NCI-H2107 treated with DMSO at 0.1 percent for 48 hours (cell line): ENCODE data around the gene CAMKMT.

Source experiments
- DNase-seq: peaks from one replicate; lab custom pipeline; 2025; ENCODE audit not compliant: unreplicated experiment; lab: John Stamatoyannopoulos, UW

The CAMKMT gene

DNA sequence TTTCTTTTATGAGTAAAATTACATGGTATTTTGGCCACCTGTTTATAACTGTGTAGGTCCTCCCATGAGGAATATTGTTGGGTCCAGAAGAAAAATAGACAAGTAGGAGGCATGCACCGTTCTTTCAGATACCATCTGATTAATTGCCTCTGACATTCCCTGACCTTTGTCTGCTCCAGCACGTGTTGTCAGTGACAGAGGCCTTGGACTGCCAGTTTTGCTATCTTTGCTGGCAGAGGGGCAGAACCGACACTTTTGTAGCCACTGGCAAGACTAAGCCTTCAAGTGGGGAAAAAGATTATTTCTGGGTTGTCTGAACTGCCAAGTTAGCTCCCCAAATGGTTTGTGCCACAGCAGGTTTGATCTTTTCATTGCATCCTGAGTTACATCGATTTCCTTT is 276.9 kb downstream of the CAMKMT start:
- no peak for DNase-seq

GRCh38 chr2:44639399-44639798 is 277.7 kb downstream of the CAMKMT start:
- no peak for DNase-seq

- no peak for DNase-seq
These were observed 280.5 kb downstream of the CAMKMT start for GRCh38 chr2:44642123-44642857.

GRCh38 chr2:44645937-44646336 is 284.2 kb downstream of the CAMKMT start:
- DNase-seq, result no peak

DNA sequence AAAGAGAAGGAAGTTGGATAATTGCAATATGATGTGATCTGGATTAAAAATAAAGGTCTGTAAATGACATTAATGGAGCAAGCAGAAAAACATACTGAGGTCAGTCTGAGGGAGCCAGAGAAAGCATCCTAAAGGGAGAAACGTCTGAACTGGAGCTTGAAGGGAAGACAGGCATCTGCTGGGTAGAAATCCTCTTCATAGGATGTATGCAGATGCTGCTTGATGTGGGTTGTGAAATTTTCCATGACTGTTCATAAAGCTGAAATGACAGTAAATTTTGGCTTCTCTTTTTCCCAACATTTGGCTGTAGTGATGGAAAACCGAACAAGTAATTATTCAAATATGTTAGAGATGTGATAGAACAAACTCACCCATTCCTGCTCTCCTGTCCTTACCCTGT is 287.6 kb downstream of the CAMKMT start:
- no peak for DNase-seq

- no peak for DNase-seq
These were observed 289.0 kb downstream of the CAMKMT start for GRCh38 chr2:44650796-44651195.

DNA sequence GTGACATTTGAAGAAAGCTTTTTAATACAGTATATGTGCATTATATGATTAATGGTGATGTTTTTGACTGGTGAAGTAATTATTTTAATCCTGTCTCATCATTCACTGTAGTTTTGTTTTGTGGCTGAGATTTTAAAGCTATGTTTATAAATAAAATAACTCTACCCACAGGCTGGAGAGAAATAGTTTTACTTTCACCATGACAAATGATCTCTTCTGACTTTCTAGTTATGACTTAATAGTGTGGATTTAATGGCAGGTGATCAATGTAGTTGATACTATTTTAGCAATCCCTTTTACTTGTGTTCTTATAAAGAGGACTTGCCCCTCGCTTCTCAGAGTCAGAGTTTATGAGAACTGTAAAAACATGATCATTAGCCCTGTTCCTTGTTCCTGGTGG is 290.2 kb downstream of the CAMKMT start:
- DNase-seq, result no peak

- no peak for DNase-seq
These were observed 291.0 kb downstream of the CAMKMT start for GRCh38 chr2:44652701-44653100.

DNA sequence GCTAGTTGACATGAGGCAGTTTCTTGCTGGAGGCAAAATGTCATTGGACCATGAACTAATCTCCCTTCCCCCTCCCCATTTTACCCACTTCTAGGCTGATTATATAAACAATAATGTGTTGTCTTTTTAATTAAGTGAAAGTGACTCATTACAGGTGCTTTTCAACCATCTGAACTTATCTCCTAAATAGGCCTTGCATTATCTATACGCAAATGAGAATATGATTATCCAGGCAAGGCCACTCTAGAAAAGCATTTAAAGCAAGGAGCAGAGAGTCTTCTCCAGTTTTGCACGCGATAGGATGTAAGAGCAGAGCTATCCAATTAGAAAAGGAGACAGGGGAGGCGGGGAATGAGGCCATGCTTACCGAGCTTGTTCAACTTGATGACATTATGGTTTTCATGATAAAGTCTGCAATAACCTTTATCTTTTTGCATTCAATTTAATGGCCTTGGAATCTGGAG is 293.7 kb downstream of the CAMKMT start:
- DNase-seq, result peak; percentile 17

DNA sequence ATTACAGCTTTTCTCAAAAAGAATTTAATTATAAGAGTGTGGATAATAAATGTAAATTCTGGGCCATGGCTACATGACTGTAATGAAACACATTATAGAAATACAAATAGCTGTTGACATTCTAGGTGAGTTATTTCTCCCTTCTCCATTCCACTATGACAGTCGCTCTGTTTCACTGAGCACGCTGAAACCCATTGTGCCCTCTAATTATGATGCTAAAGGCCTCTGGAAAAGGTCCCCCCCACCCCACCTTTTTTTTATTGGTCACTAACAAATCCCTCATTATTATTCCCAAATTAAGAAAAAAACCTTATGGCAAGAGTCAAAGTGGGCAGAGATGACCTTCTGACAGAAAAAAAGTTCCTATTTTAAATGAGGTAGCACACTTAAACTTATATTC is 294.7 kb downstream of the CAMKMT start:
- DNase-seq, result no peak

GRCh38 chr2:44663471-44664073 is 301.8 kb downstream of the CAMKMT start:
- no peak for DNase-seq

GRCh38 chr2:44668336-44668735 is 306.6 kb downstream of the CAMKMT start:
- DNase-seq, result no peak

- DNase-seq, result no peak
These were observed 309.5 kb downstream of the CAMKMT start for GRCh38 chr2:44671276-44671675.

- DNase-seq, result no peak
These were observed 310.2 kb downstream of the CAMKMT start for GRCh38 chr2:44671916-44672315.

GRCh38 chr2:44672431-44672830 is 310.7 kb downstream of the CAMKMT start:
- DNase-seq, result no peak

DNA sequence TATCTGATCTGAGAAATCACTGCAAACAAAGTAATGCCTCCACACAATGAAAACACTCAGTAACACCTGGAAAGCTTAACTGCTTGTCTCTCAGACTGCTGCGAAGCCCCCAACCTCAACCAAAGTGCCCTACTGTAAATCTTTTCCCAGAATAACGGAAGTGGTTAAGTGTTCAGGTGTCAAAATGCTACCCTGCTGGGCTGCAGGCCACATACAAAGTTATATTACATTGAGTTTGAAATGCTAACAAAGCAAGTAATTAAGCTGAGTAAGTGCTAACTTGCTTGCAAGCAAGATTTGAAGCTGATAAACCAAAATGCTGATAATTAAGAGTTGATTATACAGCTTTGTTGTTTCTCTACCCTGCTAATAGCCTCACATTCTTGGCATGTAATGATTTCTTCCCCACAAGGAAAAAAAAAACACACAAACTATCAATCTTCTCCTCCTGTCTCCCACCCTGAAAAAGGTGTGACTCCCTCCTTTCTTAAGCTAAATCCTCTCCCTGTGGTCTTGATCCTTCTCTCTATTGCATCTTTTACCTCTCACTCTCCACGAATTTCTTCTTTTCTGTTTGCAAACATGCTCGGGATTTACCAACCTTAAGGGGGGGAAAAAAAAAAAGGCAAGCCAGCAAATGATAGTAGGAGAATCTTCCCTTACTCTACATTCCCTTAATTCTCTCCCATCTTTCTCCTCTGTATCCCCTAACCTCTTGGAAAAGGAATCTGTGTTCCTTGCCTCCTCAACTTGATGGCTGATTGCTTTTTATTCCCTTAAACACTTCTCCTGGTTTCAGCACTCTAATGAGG is 312.9 kb downstream of the CAMKMT start:
- peak; percentile 42 for DNase-seq

GRCh38 chr2:44676379-44676778 is 314.6 kb downstream of the CAMKMT start:
- DNase-seq, result no peak

- no peak for DNase-seq
These were observed 317.8 kb downstream of the CAMKMT start for GRCh38 chr2:44679584-44679983.

DNA sequence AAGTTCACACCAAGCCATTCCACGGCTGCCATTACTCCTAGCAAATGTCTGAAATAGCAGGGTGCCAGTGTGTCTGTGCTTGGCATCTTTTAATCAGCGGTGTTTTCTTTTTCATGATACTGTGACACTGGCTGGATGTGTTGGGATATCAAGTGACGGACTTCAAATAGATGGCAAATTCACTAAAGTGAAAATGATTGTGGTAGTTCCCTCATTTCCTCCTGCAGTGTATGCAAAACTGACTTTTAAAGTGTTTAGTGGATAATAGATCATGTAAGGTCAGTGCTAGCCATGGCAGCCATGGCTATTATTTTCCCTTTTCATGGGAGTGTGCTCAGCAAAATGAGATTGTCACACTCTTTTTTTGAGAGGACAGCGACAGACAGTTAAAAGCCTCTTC is 318.2 kb downstream of the CAMKMT start:
- peak; percentile 32 for DNase-seq

- peak; percentile 40 for DNase-seq
These were observed 318.8 kb downstream of the CAMKMT start for GRCh38 chr2:44680424-44680971.

GRCh38 chr2:44680983-44681531 is 319.3 kb downstream of the CAMKMT start:
- peak; percentile 79 for DNase-seq
